Epithelial cell of proximal tubule (primary cell): ENCODE measurements around the gene MIB2. TPM values are rescaled to one million over a fixed set of nuclear protein-coding genes. Genes with fewer than 3 reads are reported as not detected.

Experiments
- DNase-seq: peaks from one replicate; pipeline ENCODE4 v3.0.0-alpha.2; 2011; ENCODE audit warnings: low read depth
- H3K4me3 ChIP-seq: 2 replicates; pipeline ENCODE4 v1.5.1; 2011; ENCODE audit warnings: low read depth, mild to moderate bottlenecking, low read length
- CTCF ChIP-seq: conservative IDR thresholded peaks from 2 replicates; pipeline ENCODE4 v1.5.1; 2012; ENCODE audit warnings: low read depth, mild to moderate bottlenecking, low read length
- total RNA-seq: library from RNA; depleted of rRNA; stranded (reverse); fragments of >200 nt; gene quantifications from 2 replicates; pipeline ENCODE4 v1.2.3, GENCODE V29; 2015

Gene MIB2
- total RNA-seq, 1 donor from 2014 or later: 29.4 TPM

GRCh38 chr1:1602968-1603506 lies 12.3 kb upstream of the MIB2 start:
- H3K4me3 ChIP-seq: no peak overlapping the region
- TF ChIP-seq CTCF: no peak
- no peak for DNase-seq

- DNase-seq: no peak
- H3K4me3 ChIP-seq: no peak overlapping the region
- TF ChIP-seq CTCF: no peak
Measured at GRCh38 chr1:1603671-1604373, 11.5 kb upstream of the MIB2 start.

GRCh38 chr1:1604374-1605033 lies 10.8 kb upstream of the MIB2 start:
- DNase-seq: no peak

DNA sequence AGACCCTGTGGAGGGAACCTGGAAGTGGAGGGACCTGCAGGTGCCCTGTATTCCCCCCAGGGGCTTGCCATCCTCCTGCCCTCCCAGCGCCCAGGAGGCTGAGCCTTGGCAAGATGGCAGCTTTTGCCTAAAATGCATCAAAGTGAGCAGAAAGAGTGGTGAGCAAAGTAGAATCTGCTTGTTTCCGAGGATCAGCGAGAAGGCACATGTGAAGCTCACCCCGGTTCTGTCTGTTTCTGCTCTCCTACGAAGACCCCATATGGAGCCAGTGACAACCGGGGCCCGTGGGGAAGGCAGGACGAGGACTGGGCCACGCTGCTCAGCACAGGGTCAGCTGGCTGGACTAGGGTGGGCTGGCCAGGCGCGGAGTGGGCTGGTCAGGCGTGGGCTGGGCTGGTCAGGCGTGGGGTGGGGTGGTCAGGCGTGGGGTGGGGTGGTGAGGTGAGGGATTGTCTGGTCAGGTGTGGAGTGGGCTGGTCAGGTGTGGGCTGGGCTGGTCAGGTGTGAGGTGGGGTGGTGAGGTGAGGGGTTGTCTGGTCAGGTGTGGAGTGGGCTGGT lies 10.2 kb upstream of the MIB2 start:
- no peak overlapping the region for H3K4me3 ChIP-seq
- no peak for DNase-seq
- TF ChIP-seq CTCF: no peak

More at GRCh38 chr1:1604374-1605033, 10.8 kb upstream of the MIB2 start:
- no peak for TF ChIP-seq CTCF
- no peak overlapping the region for H3K4me3 ChIP-seq

DNA sequence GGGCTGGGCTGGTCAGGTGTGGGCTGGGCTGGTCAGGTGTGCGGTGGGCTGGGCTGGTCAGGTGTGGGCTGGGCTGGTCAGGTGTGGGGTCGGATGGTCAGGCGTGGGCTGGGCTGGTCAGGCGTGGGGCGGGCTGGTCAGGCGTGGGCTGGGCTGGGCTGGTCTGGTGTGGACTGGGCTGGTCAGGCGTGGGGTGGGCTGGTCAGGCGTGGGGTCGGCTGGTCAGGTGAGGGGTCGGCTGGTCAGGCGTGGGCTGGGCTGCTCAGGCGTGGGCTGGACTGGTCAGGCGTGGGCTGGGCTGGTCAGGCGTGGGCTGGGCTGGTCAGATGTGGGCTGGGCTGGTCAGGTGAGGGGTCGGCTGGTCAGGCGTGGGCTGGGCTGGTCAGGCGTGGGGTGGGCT lies 9.6 kb upstream of the MIB2 start:
- DNase-seq: no peak
- no peak overlapping the region for H3K4me3 ChIP-seq
- no peak for TF ChIP-seq CTCF

DNA sequence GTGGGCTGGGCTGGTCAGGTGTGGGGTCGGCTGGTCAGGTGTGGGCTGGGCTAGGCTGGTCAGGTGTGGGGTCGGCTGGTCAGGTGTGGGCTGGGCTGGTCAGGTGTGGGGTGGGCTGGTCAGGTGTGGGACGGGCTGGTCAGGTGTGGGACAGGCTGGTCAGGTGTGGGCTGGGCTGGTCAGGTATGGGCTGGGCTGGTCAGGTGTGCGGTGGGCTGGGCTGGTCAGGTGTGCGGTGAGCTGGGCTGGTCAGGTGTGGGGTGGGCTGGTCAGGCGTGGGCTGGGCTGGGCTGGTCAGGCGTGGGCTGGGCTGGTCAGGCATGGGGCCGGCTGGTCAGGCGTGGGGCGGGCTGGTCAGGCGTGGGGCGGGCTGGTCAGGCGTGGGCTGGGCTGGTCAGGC lies 9.1 kb upstream of the MIB2 start:
- DNase-seq: no peak
- no peak overlapping the region for H3K4me3 ChIP-seq
- no peak for TF ChIP-seq CTCF
